ENCODE results near the gene DENND2A.
A peak's percentile ranks its signal among the peaks of the same experiment; 100 is the strongest.

The DENND2A gene

GRCh38 chr7:140479062-140479738 is 161.4 kb downstream of the DENND2A start, which contains the start of gene MKRN1:
Gene MKRN1, minus strand, starts transcription at chr7:140479505. Its CDS starts 161 bp downstream, at chr7:140479344.
- FAIRE-seq (peak; percentile 95), DNase-seq (ENCODE audit: extremely low spot score, insufficient read length, low read depth) (peak; percentile 90)

GRCh38 chr7:140478246-140479061 is 162.2 kb downstream of the DENND2A start:
- DNase-seq (ENCODE audit: extremely low spot score, insufficient read length, low read depth) = peak; percentile 5
- FAIRE-seq = no peak

GRCh38 chr7:140476698-140477261 is 163.8 kb downstream of the DENND2A start:
- FAIRE-seq = no peak
- DNase-seq (ENCODE audit: extremely low spot score, insufficient read length, low read depth) = no peak

GRCh38 chr7:140475747-140476333 is 164.8 kb downstream of the DENND2A start:
- DNase-seq (ENCODE audit: extremely low spot score, insufficient read length, low read depth) = no peak
- peak; percentile 33 for FAIRE-seq

Measured in GM18507 (cell line).